ENCODE measurements around the gene PCED1B. TPM values are rescaled to one million over a fixed set of nuclear protein-coding genes. Genes with fewer than 3 reads are reported as not detected.

PCED1B gene
- total RNA-seq, 1 experiment from 2014 or later: 0.87 TPM

DNA sequence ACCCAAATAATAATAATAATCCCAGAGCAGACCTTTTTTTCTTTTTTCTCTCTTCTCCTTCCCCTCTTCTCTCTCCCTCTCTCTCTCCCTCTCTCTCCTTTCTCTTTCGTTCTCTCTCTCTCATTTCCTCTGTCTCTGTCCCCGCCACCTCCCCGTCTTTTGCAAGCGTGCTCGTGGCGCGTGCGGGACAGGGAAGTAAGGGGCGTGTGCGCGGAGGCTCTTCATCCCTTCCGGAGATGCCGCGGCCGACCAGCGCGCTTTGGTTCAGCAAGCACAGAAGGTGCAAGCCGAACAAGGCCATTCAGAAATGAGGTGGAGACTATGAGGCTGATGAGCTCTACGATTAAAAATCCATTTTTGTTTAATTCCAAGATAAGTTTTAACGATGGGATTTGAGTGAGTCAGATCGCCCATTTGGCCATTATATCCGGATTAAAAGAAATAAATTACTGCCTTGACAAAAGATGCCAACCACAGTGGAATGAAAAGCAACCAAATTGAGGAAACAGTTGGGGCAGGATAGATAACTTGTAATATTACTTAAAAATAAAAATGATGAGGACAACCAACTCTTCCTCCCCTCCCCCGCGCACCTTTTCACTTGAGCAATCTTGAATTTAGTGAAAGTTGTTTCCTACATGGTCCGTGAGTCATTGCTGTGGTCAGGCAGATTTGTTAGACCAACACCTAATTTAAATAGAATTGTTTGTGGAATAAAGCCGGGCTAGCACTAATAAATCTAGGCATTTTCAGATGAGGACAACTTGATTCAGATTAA, 1.5 kb downstream of the PCED1B start:
- in situ Hi-C loops (cut with HindIII; ENCODE audit: low pct_unique_long_range_greater_than_20kb, low sequenced_read_pairs): no loop called here

DNA sequence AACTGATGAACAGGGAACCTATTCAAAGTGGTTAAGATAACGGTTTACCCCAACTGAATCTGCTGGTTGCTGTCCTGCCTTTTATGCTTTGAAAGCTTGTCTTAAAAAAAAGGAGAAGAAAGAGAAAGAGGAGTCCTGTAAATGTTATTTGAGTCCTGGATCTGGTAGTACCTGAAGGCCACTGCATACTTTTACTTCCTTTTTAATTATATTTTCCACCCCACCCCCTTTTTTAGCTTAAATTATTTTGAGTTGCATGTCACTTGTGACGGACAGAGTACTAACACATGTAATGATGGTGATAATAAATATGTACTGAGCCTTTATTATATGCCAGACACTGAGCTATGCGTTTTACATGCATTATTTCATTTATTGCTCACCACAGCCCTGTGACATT, 2.9 kb downstream of the PCED1B start:
- in situ Hi-C loops (cut with HindIII; ENCODE audit: low pct_unique_long_range_greater_than_20kb, low sequenced_read_pairs): no loop called here

More for the DNA sequence above, 1.5 kb downstream of the PCED1B start:
- no peak for DNase-seq (ENCODE audit: low read depth, low spot score)

GRCh38 chr12:47082796-47083621, 3.6 kb downstream of the PCED1B start:
- peak; percentile 80 for DNase-seq (ENCODE audit: low read depth, low spot score)
- in situ Hi-C loops (cut with HindIII; ENCODE audit: low pct_unique_long_range_greater_than_20kb, low sequenced_read_pairs): no loop called here

More for the DNA sequence above, 2.9 kb downstream of the PCED1B start:
- no peak for DNase-seq (ENCODE audit: low read depth, low spot score)

DNA sequence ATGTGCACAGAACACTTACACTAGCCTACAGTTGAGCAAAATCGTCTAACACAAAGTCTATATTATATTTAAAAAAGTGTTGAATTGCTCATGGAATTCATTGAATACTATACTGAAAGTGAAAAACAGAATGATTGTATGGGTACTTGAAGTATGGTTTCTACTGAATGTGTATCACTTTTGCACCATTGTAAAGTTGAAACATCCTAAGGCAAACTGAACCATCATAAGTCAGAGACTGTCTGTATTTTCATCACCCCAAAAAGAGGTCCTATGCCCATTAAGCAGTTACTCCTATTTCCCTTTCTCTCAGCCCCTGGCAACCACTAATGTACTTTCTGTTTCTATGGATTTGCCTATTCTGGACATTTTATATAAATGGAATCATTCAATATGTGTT, 4.8 kb downstream of the PCED1B start:
- in situ Hi-C loops (cut with HindIII; ENCODE audit: low pct_unique_long_range_greater_than_20kb, low sequenced_read_pairs): no loop called here
- DNase-seq (ENCODE audit: low read depth, low spot score): no peak

DNA sequence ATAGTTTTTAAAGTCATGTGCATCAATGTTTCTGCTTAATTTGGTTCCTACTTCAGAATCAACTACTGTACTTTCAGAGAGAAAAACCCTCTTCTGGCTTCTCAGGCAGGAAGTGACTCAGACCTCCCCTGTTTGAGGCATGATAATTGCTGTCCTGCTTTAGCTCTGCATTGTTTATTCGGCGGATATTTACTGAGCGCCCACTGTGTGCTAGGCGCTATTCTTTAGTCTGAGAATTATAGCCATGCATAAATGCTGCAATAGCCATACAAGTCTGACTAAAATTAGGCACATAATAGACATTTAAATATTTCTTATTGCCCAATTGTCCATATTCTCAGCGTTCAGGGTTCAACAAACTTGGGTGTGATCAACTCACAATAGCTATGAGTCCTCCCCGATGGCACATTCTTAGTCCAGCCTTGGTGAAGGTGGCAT, 6.4 kb downstream of the PCED1B start:
- peak; percentile 88 for DNase-seq (ENCODE audit: low read depth, low spot score)
- in situ Hi-C loops (cut with HindIII; ENCODE audit: low pct_unique_long_range_greater_than_20kb, low sequenced_read_pairs): no loop called here

- in situ Hi-C loops (cut with HindIII; ENCODE audit: low pct_unique_long_range_greater_than_20kb, low sequenced_read_pairs): no loop called here
- DNase-seq (ENCODE audit: low read depth, low spot score): peak; percentile 49
Observed at GRCh38 chr12:47087088-47087688, 7.8 kb downstream of the PCED1B start.

DNA sequence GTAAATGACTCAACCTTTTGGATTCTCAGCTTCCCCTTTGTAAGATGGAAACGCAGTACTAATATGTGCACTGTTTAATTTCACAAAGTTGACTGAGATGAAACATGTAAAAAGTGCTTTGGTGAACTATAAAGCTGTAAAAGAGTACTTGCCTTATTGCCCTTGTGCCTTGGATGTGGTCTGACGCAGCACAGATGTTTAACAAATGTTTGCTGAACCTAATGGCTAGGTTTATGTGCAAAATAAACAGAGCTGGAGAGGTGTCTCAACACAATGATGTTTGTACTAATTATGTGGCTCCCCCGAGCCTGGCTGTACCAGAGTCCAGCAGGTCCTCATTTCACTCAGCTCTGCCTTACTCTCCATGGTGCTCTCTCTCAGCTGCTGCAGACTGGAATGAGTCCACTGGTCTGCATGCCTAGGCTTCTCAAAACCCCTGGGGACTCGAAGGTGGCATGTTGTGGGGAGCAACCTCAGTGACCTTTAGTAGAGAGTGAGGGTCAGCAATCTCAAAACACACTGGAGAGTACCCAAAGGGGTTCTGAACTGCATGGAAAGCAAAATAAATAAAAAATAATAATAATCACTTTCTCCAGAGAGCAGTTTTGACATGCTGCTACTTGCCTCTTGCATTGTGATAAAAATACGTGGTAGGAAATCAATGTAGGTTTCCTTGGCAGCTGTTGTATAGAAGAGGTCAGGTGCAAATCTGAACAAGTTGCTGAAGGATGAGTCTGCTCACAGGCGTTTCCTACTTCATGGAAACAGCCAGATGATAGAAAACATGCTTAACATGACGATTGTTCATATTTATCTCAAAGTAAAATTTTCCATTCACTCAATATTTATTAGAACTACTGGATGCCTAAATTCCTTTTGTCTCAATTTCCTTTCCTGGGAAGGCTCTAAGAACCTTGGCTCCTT, 8.9 kb downstream of the PCED1B start:
- in situ Hi-C loops (cut with HindIII; ENCODE audit: low pct_unique_long_range_greater_than_20kb, low sequenced_read_pairs): no loop called here
- DNase-seq (ENCODE audit: low read depth, low spot score): no peak

DNA sequence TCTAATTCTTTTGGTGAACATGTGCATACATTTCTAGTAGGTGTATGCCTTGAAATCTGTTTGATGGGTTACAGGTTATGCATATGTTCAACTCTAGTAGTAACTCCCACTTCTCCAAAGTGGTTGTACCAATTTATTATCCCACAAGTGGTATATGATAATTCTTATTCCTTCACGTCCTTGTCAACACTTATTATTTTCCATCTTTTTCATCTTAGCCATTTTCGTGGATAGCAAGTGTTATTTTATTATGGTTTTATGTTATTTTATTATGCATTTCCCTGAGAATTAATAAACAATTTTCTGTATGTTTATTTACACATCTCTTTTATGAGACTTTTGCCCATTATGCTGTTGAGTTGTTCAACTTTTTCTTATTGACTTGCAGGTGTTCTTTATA, 11.6 kb downstream of the PCED1B start:
- in situ Hi-C loops (cut with HindIII; ENCODE audit: low pct_unique_long_range_greater_than_20kb, low sequenced_read_pairs): no loop called here
- no peak for DNase-seq (ENCODE audit: low read depth, low spot score)

GRCh38 chr12:47094804-47095203, 15.4 kb downstream of the PCED1B start:
- no peak for DNase-seq (ENCODE audit: low read depth, low spot score)
- in situ Hi-C loops (cut with HindIII; ENCODE audit: low pct_unique_long_range_greater_than_20kb, low sequenced_read_pairs): no loop called here

GRCh38 chr12:47095446-47096236, 16.2 kb downstream of the PCED1B start:
- no peak for DNase-seq (ENCODE audit: low read depth, low spot score)
- in situ Hi-C loops (cut with HindIII; ENCODE audit: low pct_unique_long_range_greater_than_20kb, low sequenced_read_pairs): no loop called here

DNA sequence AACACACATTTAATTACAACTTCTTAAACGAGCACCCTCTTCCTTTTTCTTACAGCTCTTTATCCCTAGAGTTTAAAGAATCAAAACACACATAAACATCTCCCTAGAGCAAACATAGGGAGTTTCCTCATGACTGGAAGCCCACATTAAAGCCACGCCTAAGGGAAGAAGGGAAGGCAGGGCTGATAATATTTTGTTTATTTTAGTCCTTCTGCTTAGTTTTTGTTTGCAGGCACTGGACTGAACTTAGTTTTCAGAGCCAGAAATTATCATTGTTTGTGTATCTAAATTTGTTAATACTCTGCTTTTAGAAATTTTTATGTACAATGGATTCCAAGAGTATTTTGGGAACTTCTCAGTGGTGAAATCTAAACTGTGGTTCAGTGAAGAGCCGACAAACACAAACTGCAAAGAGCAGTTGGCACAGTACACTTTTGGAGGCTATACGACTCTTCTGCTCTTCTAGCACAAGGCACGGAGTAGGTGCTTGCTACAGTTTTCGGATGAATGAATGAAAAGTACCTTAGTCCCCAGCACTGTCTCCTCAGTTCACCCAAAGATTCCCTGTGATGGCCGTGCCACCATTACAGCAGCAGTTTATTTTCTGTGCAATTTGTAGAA, 18.0 kb downstream of the PCED1B start:
- no peak for DNase-seq (ENCODE audit: low read depth, low spot score)
- in situ Hi-C loops (cut with HindIII; ENCODE audit: low pct_unique_long_range_greater_than_20kb, low sequenced_read_pairs): no loop called here

DNA sequence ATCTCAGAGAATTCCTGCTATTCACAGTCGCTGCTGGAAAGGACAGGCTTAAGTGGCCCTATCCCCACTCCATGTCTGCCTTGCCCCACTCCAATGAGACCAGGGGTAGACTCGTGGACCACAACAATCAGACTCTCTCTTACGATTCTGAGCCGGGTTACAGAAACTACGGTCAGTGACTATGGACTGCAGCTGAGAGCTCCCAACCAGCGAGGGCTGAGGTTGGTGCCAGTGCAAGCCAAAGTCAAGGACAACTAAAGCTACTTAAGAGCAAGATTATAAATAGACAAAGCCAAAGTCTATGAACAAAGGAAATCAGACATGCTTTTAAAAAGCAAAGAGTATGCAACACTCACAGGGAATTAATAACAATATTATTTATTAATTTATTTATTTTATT, 18.7 kb downstream of the PCED1B start:
- no peak for DNase-seq (ENCODE audit: low read depth, low spot score)
- in situ Hi-C loops (cut with HindIII; ENCODE audit: low pct_unique_long_range_greater_than_20kb, low sequenced_read_pairs): no loop called here

DNA sequence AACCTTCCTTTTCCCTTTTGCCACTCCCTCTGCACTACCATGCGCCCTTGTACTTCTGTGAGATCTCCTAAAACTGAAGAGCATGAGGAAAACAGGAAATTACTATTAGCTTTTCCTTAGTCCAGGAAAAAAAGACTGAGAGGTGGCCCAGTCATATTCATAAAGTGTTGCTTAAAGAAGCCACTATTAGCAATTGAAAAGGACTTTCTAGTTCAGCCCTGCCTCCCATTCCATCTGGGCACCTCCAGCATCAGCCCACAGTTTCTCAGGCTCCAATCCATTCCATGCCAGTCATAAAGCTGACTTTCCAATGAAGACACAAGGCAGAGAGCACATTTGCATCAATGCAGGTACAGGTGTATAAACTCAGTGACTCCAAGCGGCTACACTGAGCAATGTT, 20.2 kb downstream of the PCED1B start:
- no peak for DNase-seq (ENCODE audit: low read depth, low spot score)
- in situ Hi-C loops (cut with HindIII; ENCODE audit: low pct_unique_long_range_greater_than_20kb, low sequenced_read_pairs): no loop called here

DNA sequence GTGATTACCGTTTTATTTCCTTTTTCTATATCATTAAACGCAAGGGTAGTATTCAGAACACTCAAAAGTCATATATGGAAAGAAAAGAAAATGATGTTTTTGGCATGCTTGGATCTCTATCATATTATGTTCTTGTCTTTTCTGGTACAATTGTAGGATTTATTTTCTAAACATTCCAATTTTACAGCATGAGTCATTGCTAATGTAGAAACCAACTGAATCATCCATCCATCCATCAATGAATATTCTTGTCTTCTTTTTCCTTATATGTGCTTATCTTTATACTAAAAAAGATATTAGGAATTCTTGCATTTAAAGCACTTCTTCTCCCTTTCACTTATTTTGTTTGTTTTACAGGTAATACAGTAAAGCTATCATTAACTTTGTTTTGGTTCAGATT, 20.7 kb downstream of the PCED1B start:
- in situ Hi-C loops (cut with HindIII; ENCODE audit: low pct_unique_long_range_greater_than_20kb, low sequenced_read_pairs): no loop called here
- DNase-seq (ENCODE audit: low read depth, low spot score): no peak

- in situ Hi-C loops (cut with HindIII; ENCODE audit: low pct_unique_long_range_greater_than_20kb, low sequenced_read_pairs): no loop called here
- no peak for DNase-seq (ENCODE audit: low read depth, low spot score)
Observed at GRCh38 chr12:47102406-47102805, 23.0 kb downstream of the PCED1B start.

GRCh38 chr12:47102845-47103651, 23.6 kb downstream of the PCED1B start:
- in situ Hi-C loops (cut with HindIII; ENCODE audit: low pct_unique_long_range_greater_than_20kb, low sequenced_read_pairs): no loop called here
- DNase-seq (ENCODE audit: low read depth, low spot score): no peak

Data from SK-MEL-5 (cell line).